NCI-H510A treated with DMSO at 0.1 percent for 48 hours (cell line): ENCODE data around the gene TRIM29.
"Not testable (repeated sequence)": the region's sequence is repeated elsewhere in the genome, so short reads cannot be mapped to it uniquely, and the experiment has no call there.

Experiments
- DNase-seq: peaks from one replicate; lab custom pipeline; 2025; lab: John Stamatoyannopoulos, UW

TRIM29 gene

GRCh38 chr11:120172054-120172911 lies 34.4 kb upstream of the TRIM29 start:
- peak; percentile 3 for DNase-seq

- no peak for DNase-seq
These were observed 32.9 kb upstream of the TRIM29 start for GRCh38 chr11:120170741-120171261.

- DNase-seq: no peak
These were observed 32.2 kb upstream of the TRIM29 start for GRCh38 chr11:120169981-120170698.

- peak; percentile 45 for DNase-seq
These were observed 31.2 kb upstream of the TRIM29 start for GRCh38 chr11:120168960-120169681.

- DNase-seq: no peak
These were observed 30.4 kb upstream of the TRIM29 start for GRCh38 chr11:120168108-120168959.

- DNase-seq: no peak
These were observed 29.7 kb upstream of the TRIM29 start for GRCh38 chr11:120167659-120168058.

- no peak for DNase-seq
These were observed 22.5 kb upstream of the TRIM29 start for GRCh38 chr11:120160436-120160835.

- no peak for DNase-seq
These were observed 15.3 kb upstream of the TRIM29 start for GRCh38 chr11:120153221-120153620.

GRCh38 chr11:120151536-120151935 lies 13.6 kb upstream of the TRIM29 start:
- no peak for DNase-seq

GRCh38 chr11:120149246-120149645 lies 11.3 kb upstream of the TRIM29 start:
- DNase-seq: no peak

- no peak for DNase-seq
These were observed 10.0 kb upstream of the TRIM29 start for GRCh38 chr11:120147950-120148270.

- DNase-seq: no peak
These were observed 9.4 kb upstream of the TRIM29 start for GRCh38 chr11:120147094-120147949.

- DNase-seq: no peak
These were observed 8.6 kb upstream of the TRIM29 start for GRCh38 chr11:120146413-120147093.

GRCh38 chr11:120144501-120144900 lies 6.6 kb upstream of the TRIM29 start:
- no peak for DNase-seq

GRCh38 chr11:120143472-120143871 lies 5.6 kb upstream of the TRIM29 start:
- DNase-seq: not testable (repeated sequence)

- DNase-seq: no peak
These were observed 4.7 kb upstream of the TRIM29 start for GRCh38 chr11:120142441-120143100.

- DNase-seq: no peak
These were observed 4.0 kb upstream of the TRIM29 start for GRCh38 chr11:120141768-120142423.

- DNase-seq: no peak
These were observed 3.3 kb upstream of the TRIM29 start for GRCh38 chr11:120141113-120141767.
